ENCODE measurements around the gene ULK4. TPM values are rescaled to one million over a fixed set of nuclear protein-coding genes. Genes with fewer than 3 reads are reported as not detected.
"Not testable (repeated sequence)": the region's sequence is repeated elsewhere in the genome, so short reads cannot be mapped to it uniquely, and the experiment has no call there.

ULK4 gene
- total RNA-seq, 2 donors from 2014 or later, result 4.4 to 8.3 TPM

DNA sequence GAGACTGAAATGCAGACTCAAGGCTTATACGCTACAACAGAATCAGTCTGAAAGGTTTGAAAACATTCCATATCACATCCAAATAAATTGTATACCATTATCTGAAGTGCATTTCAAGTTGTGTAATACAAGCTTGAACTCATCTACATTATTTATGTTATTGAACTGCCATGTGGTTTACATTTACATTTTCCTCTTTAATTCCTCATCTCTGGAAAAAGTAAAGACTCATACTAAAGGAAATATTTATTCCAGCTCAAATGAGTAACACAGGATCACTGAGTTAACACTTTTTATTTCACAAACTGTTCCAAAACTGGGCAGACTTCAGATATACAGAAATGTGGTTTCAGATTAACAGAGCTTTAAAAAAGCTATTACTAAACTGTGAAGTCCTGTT is 282.5 kb downstream of the ULK4 start:
- Histone ChIP-seq H3K36me3 (no peaks in the 10 kb centered on the region), H3K4me3 (no peak overlapping the region), H3K27me3 (no peaks in the 10 kb centered on the region), H3K9ac (ENCODE audit: low read depth in 2 of 2, low read length in 2 of 2) (no peak overlapping the region), H3K27ac (no peak overlapping the region), H3K9me3 (no peaks in the 10 kb centered on the region), H3K4me1 (no peaks in the 10 kb centered on the region)
- TF ChIP-seq, protein P1, sequence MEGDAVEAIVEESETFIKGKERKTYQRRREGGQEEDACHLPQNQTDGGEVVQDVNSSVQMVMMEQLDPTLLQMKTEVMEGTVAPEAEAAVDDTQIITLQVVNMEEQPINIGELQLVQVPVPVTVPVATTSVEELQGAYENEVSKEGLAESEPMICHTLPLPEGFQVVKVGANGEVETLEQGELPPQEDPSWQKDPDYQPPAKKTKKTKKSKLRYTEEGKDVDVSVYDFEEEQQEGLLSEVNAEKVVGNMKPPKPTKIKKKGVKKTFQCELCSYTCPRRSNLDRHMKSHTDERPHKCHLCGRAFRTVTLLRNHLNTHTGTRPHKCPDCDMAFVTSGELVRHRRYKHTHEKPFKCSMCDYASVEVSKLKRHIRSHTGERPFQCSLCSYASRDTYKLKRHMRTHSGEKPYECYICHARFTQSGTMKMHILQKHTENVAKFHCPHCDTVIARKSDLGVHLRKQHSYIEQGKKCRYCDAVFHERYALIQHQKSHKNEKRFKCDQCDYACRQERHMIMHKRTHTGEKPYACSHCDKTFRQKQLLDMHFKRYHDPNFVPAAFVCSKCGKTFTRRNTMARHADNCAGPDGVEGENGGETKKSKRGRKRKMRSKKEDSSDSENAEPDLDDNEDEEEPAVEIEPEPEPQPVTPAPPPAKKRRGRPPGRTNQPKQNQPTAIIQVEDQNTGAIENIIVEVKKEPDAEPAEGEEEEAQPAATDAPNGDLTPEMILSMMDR (IDR thresholded peaks at IDR 0.05), result no peak
- intact Hi-C loops (cut with DNase I), result no loop called here
- DNase-seq, result no peak

DNA sequence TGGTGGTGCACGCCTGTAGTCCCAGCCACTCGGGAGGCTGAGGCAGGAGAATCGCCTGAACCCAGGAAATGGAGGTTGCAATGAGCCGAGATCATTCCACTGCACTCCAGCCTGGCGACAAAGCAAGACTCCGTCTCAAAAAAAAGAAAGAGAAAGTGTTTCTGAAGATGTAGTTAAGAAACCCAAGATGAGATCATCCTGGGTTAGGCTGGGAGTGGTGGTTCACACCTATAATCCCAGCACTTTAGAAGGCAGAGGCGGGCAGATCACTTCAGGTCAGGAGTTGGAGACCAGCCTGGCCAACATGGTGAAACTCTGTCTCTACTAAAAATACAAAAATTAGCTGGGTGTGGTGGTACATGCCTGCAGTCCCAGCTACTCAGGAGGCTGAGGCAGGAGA is 286.8 kb downstream of the ULK4 start:
- H3K27me3 ChIP-seq; H3K4me3 ChIP-seq; H3K9me3 ChIP-seq; DNase-seq; H3K9ac ChIP-seq (ENCODE audit: low read depth in 2 of 2, low read length in 2 of 2); H3K36me3 ChIP-seq; H3K4me1 ChIP-seq; H3K27ac ChIP-seq; intact Hi-C loops (cut with DNase I): not testable (repeated sequence)

DNA sequence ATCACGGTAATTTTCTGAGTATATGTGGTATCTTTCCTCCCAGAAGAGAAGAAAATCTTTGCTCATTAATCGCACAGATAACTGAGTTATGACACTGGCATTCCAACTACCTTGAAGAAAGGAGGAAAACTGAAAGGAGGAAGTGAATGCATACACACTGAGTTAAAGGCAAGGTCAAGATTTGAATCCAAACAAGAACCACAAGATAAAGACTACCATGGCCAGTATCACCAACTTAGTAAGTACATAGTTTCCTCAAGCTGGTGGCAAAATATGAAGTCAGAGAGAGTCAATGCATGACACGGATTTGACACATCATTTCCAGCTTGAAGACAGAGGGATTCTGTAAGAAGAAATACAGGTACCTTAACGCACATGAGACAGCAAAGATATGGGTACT is 287.5 kb downstream of the ULK4 start:
- no peaks in the 10 kb centered on the region for H3K27me3 ChIP-seq
- H3K9ac ChIP-seq (ENCODE audit: low read depth in 2 of 2, low read length in 2 of 2), result no peak overlapping the region
- intact Hi-C loops (cut with DNase I), result no loop called here
- DNase-seq, result no peak
- H3K4me1 ChIP-seq, result no peaks in the 10 kb centered on the region
- TF ChIP-seq, protein P1 (IDR thresholded peaks at IDR 0.05), result no peak
- no peaks in the 10 kb centered on the region for H3K36me3 ChIP-seq
- no peaks in the 10 kb centered on the region for H3K9me3 ChIP-seq
- H3K4me3 ChIP-seq, result no peak overlapping the region
- H3K27ac ChIP-seq, result no peak overlapping the region

DNA sequence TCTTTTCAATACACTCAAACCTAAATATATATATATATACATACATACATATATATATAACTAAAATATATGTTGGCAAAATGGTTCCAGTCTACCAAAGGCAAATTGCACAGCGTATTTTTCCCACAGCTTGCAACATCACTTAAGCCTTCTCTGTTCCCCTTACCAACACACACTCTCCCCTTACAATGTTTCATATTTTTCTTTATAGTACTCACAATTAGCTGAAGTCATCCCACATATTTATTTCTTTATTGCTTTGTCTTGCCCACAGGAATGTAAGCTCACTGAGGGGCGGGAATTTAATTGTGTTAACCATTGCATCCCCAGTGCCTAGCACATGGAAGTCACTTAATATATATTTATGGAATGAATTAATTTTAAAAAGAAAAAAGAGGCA is 288.3 kb downstream of the ULK4 start:
- Histone ChIP-seq H3K4me1 (no peaks in the 10 kb centered on the region), H3K36me3 (no peaks in the 10 kb centered on the region), H3K9me3 (no peaks in the 10 kb centered on the region), H3K27me3 (no peaks in the 10 kb centered on the region), H3K27ac (no peak overlapping the region), H3K4me3 (no peak overlapping the region), H3K9ac (ENCODE audit: low read depth in 2 of 2, low read length in 2 of 2) (no peak overlapping the region)
- no peak for DNase-seq
- intact Hi-C loops (cut with DNase I), result no loop called here
- TF ChIP-seq, protein P1 (IDR thresholded peaks at IDR 0.05), result no peak

DNA sequence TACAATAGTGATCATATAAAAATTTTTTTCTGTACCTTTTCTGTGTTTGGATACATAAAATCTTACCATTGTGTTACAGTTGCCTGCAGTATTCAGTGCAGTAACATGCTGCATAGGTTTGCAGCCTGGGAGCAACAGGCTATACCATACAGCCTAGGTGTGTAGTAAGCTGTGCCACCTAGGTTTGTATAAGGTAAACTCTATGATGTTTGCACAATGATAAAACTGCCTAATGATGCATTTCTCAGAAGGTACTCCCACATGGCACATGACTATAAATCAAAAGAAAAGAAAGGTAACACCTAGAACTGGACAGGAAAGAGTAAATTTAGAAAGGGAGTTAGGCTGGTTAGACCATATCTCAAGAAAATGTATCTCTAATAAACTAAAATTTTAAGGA is 293.5 kb downstream of the ULK4 start:
- Histone ChIP-seq H3K36me3 (no peaks in the 10 kb centered on the region), H3K9me3 (no peaks in the 10 kb centered on the region), H3K9ac (ENCODE audit: low read depth in 2 of 2, low read length in 2 of 2) (no peak overlapping the region), H3K27me3 (no peaks in the 10 kb centered on the region), H3K4me3 (no peak overlapping the region), H3K4me1 (no peaks in the 10 kb centered on the region), H3K27ac (no peak overlapping the region)
- DNase-seq, result no peak
- intact Hi-C loops (cut with DNase I), result no loop called here
- TF ChIP-seq, protein P1 (IDR thresholded peaks at IDR 0.05), result no peak

DNA sequence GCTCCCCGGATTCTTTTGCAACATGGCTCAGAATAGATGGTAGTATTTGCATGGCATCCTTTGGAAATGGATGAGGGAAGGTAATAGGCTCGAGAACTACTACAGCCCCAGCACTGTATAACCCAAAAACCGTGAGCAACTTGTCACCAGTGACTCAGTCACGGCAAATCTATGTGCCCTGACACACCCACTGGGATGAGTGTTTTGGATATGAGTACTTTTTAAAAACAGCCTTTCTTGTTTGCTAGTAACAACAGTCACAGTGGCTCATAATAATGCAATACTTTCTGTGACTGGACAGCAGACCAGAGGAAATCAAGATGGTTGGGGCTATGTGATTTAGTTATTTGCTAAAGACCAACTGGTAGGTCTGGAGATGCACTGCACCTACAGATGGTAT is 299.6 kb downstream of the ULK4 start:
- Histone ChIP-seq H3K36me3 (no peaks in the 10 kb centered on the region), H3K27me3 (no peaks in the 10 kb centered on the region), H3K4me1 (no peaks in the 10 kb centered on the region), H3K27ac (no peak overlapping the region), H3K4me3 (no peak overlapping the region), H3K9me3 (no peaks in the 10 kb centered on the region), H3K9ac (ENCODE audit: low read depth in 2 of 2, low read length in 2 of 2) (no peak overlapping the region)
- no peak for DNase-seq
- TF ChIP-seq, protein P1 (IDR thresholded peaks at IDR 0.05), result no peak
- intact Hi-C loops (cut with DNase I), result no loop called here
